Fibroblast of lung (primary cell): ENCODE measurements around the gene TMEM82.

Experiments
- EZH2 ChIP-seq: IDR thresholded peaks from 2 replicates; pipeline ENCODE4 v1.5.1; 2012; ENCODE audit warnings: low read length, control low read depth, mild to moderate bottlenecking; ENCODE audit errors: missing control alignments
- TF ChIP-seq, protein P1 (sequence below), 2 donors: IDR thresholded peaks in 1 of 2; conservative IDR thresholded peaks in 1 of 2; 1 replicate in 1 of 2; 2 replicates in 1 of 2; pipeline ENCODE4 v1.5.1; 2011 to 2012; ENCODE audit warnings: low read length in 2 of 2, control low read depth in 1 of 2, inconsistent platforms in 1 of 2, low read depth in 1 of 2, mild to moderate bottlenecking in 1 of 2

GRCh38 chr1:15737324-15738319 is 4.7 kb upstream of the TMEM82 start:
- TF ChIP-seq, protein P1, sequence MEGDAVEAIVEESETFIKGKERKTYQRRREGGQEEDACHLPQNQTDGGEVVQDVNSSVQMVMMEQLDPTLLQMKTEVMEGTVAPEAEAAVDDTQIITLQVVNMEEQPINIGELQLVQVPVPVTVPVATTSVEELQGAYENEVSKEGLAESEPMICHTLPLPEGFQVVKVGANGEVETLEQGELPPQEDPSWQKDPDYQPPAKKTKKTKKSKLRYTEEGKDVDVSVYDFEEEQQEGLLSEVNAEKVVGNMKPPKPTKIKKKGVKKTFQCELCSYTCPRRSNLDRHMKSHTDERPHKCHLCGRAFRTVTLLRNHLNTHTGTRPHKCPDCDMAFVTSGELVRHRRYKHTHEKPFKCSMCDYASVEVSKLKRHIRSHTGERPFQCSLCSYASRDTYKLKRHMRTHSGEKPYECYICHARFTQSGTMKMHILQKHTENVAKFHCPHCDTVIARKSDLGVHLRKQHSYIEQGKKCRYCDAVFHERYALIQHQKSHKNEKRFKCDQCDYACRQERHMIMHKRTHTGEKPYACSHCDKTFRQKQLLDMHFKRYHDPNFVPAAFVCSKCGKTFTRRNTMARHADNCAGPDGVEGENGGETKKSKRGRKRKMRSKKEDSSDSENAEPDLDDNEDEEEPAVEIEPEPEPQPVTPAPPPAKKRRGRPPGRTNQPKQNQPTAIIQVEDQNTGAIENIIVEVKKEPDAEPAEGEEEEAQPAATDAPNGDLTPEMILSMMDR (conservative IDR thresholded peaks at IDR 0.05 in 1 of 2, IDR thresholded peaks at IDR 0.05 in 1 of 2; ENCODE audit: low read depth in 1 of 2, low read length in 2 of 2) = no peak
- no peak for TF ChIP-seq EZH2
